Prostate gland (tissue), 2 donors: ENCODE data around the gene WDR31. TPM values are rescaled to one million over a fixed set of nuclear protein-coding genes. Genes with fewer than 3 reads are reported as not detected.
A peak's percentile ranks its signal among the peaks of the same experiment; 100 is the strongest.

Experiments used
- DNase-seq: peaks from one replicate; pipeline ENCODE4 v3.0.0-alpha.2; 2019; ENCODE audit warnings: low spot score
- H3K27ac ChIP-seq, 2 donors: fragments of 200-600 bp; sonication (generic); 2 replicates each; pipeline ENCODE4 v1.5.1; 2017 to 2019
- H3K27me3 ChIP-seq: fragments of 200-600 bp; sonication (generic); replicated peaks from 2 replicates; pipeline ENCODE4 v1.5.1; 2019; ENCODE audit not compliant: insufficient read depth
- H3K36me3 ChIP-seq, 2 donors: fragments of 200-600 bp; sonication (generic); 1 replicate in 1 of 2; 2 replicates in 1 of 2; pipeline versions ENCODE4 v1.5.1 to v1.8.1; 2017 to 2019
- H3K4me1 ChIP-seq: fragments of 200-600 bp; sonication (generic); replicated peaks from 2 replicates; pipeline ENCODE4 v1.5.1; 2019
- H3K4me3 ChIP-seq, 2 donors: fragments of 200-600 bp; sonication (generic); 2 replicates each; pipeline ENCODE4 v1.5.1; 2017 to 2019
- H3K9me3 ChIP-seq: fragments of 200-600 bp; sonication (generic); 2 replicates; pipeline ENCODE4 v1.5.1; 2017
- CTCF ChIP-seq, 4 experiments: fragments of 200-600 bp in 2 of 4; fragments of 450-650 bp in 2 of 4; sonication (generic) in 2 of 4; IDR thresholded peaks; 1 replicate in 3 of 4; 2 replicates in 1 of 4; pipeline ENCODE4 v1.5.1; 2016 to 2019; ENCODE audit warnings: antibody characterized with exemption in 4 of 4, mild to moderate bottlenecking in 2 of 4, moderate library complexity in 2 of 4
- POLR2A ChIP-seq: fragments of 450-650 bp; IDR thresholded peaks from one replicate; pipeline ENCODE4 v1.6.1; 2016; ENCODE audit warnings: antibody characterized with exemption, mild to moderate bottlenecking
- POLR2AphosphoS5 ChIP-seq: sonication (generic); formaldehyde crosslinking; IDR thresholded peaks from one replicate; pipeline ENCODE4 v1.6.1; 2017; ENCODE audit warnings: antibody characterized with exemption
- WGBS: methylation state at CpG from one replicate; pipeline ENCODE4 v1.1.5; 2018; 5-methylcytosine and 5-hydroxymethylcytosine counted together
- intact Hi-C: fragments of 100-400 bp; cut with DNase I; formaldehyde crosslinking; loops from one replicate; pipeline ENCODE4 v1.14.2; 2022
- total RNA-seq, 2 donors: library from RNA; depleted of rRNA; stranded (reverse); fragments of >200 nt; gene quantifications; one replicate each; pipeline ENCODE4 v1.1.0, GENCODE V29; 2016

Gene WDR31
- total RNA-seq, 2 donors from 2014 or later, result 5.1 to 6.4 TPM

GRCh38 chr9:113345190-113345589 lies 5.1 kb upstream of the WDR31 start:
- Histone ChIP-seq H3K4me1 (no peaks in the 10 kb centered on the region), H3K9me3 (no peaks in the 10 kb centered on the region), H3K4me3 (no peak overlapping the region), H3K27me3 (no peaks in the 10 kb centered on the region), H3K36me3 (no peaks in the 10 kb centered on the region), H3K27ac (no peak overlapping the region)
- TF ChIP-seq POLR2AphosphoS5, result no peak
- TF ChIP-seq CTCF (IDR thresholded peaks at IDR 0.05), result no peak
- no peak for TF ChIP-seq POLR2A
- intact Hi-C loops, result no loop called here
- 47% methylated on average over 2 of the region's 2 CpGs for WGBS
- no peak for DNase-seq

GRCh38 chr9:113343732-113344231 lies 3.7 kb upstream of the WDR31 start:
- 31% methylated on average over 1 of the region's 1 CpG for WGBS
- intact Hi-C loops, result no loop called here
- Histone ChIP-seq H3K27me3 (no peaks in the 10 kb centered on the region), H3K4me1 (no peaks in the 10 kb centered on the region), H3K4me3 (no peak overlapping the region), H3K27ac (peak overlapping the region; percentile 63 to 70), H3K36me3 (no peaks in the 10 kb centered on the region), H3K9me3 (no peaks in the 10 kb centered on the region)
- DNase-seq, result peak; percentile 88
- TF ChIP-seq POLR2A (peak; percentile 21), CTCF (IDR thresholded peaks at IDR 0.05) (no peak), POLR2AphosphoS5 (peak; percentile 87)

- no peaks in the 10 kb centered on the region for H3K9me3 ChIP-seq
- H3K4me3 ChIP-seq, result no peak overlapping the region
- H3K36me3 ChIP-seq, result no peaks in the 10 kb centered on the region
- peak; percentile 58 for TF ChIP-seq POLR2AphosphoS5
- TF ChIP-seq POLR2A, result no peak
- TF ChIP-seq CTCF (IDR thresholded peaks at IDR 0.05), result no peak
- intact Hi-C loops, result no loop called here
- DNase-seq, result peak; percentile 73
- no peaks in the 10 kb centered on the region for H3K27me3 ChIP-seq
- 50% methylated on average over 9 of the region's 9 CpGs for WGBS
- no peaks in the 10 kb centered on the region for H3K4me1 ChIP-seq
- peak overlapping the region in 1 of 2 donors; percentile 9 for H3K27ac ChIP-seq
Measured at GRCh38 chr9:113341712-113342410, 1.8 kb upstream of the WDR31 start.

GRCh38 chr9:113337714-113338113 lies 2.4 kb downstream of the WDR31 start:
- H3K4me3 ChIP-seq, result no peak overlapping the region
- no peaks in the 10 kb centered on the region for H3K27me3 ChIP-seq
- no peaks in the 10 kb centered on the region for H3K36me3 ChIP-seq
- WGBS, result 97% methylated on average over 2 of the region's 2 CpGs
- H3K27ac ChIP-seq, result no peak overlapping the region
- intact Hi-C loops, result no loop called here
- no peaks in the 10 kb centered on the region for H3K9me3 ChIP-seq
- DNase-seq, result no peak
- H3K4me1 ChIP-seq, result no peaks in the 10 kb centered on the region
- TF ChIP-seq POLR2A (no peak), POLR2AphosphoS5 (no peak)

GRCh38 chr9:113331780-113332179 lies 8.3 kb downstream of the WDR31 start:
- Histone ChIP-seq H3K9me3 (no peaks in the 10 kb centered on the region), H3K4me3 (no peak overlapping the region), H3K27ac (no peak overlapping the region), H3K27me3 (no peaks in the 10 kb centered on the region), H3K36me3 (no peaks in the 10 kb centered on the region), H3K4me1 (no peaks in the 10 kb centered on the region)
- no peak for DNase-seq
- intact Hi-C loops, result no loop called here
- 67% methylated on average over 4 of the region's 4 CpGs for WGBS
- TF ChIP-seq CTCF (IDR thresholded peaks at IDR 0.05) (no peak), POLR2A (no peak), POLR2AphosphoS5 (no peak)
